GM12872 (cell line): ENCODE measurements around the gene SLC17A1.

Experiments
- TF ChIP-seq, protein P1 (sequence below): IDR thresholded peaks from 3 replicates; pipeline ENCODE4 v1.5.1; 2011; ENCODE audit warnings: low read depth, mild to moderate bottlenecking, low read length, moderate library complexity; ENCODE audit not compliant: insufficient read depth

The SLC17A1 gene

DNA sequence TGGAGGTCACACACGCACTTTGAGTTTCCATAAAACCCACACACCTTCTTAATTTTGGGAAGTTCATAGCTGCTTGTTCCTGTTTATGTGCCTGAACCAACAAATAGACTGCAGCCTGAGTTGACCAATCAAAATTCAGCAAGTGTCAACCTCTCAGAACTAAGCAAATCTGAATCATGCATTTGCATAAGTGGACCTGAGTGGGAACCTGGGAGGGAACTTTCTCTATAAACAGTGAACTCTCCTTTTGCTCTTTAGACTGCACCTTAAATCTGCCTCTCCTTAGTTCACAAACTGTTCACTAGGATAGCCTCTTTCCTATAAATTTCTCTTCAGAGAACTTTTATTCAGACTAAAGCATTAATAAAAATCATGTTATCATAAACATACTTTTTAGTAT, 37.9 kb downstream of the SLC17A1 start:
- TF ChIP-seq, protein P1, sequence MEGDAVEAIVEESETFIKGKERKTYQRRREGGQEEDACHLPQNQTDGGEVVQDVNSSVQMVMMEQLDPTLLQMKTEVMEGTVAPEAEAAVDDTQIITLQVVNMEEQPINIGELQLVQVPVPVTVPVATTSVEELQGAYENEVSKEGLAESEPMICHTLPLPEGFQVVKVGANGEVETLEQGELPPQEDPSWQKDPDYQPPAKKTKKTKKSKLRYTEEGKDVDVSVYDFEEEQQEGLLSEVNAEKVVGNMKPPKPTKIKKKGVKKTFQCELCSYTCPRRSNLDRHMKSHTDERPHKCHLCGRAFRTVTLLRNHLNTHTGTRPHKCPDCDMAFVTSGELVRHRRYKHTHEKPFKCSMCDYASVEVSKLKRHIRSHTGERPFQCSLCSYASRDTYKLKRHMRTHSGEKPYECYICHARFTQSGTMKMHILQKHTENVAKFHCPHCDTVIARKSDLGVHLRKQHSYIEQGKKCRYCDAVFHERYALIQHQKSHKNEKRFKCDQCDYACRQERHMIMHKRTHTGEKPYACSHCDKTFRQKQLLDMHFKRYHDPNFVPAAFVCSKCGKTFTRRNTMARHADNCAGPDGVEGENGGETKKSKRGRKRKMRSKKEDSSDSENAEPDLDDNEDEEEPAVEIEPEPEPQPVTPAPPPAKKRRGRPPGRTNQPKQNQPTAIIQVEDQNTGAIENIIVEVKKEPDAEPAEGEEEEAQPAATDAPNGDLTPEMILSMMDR, result no peak

DNA sequence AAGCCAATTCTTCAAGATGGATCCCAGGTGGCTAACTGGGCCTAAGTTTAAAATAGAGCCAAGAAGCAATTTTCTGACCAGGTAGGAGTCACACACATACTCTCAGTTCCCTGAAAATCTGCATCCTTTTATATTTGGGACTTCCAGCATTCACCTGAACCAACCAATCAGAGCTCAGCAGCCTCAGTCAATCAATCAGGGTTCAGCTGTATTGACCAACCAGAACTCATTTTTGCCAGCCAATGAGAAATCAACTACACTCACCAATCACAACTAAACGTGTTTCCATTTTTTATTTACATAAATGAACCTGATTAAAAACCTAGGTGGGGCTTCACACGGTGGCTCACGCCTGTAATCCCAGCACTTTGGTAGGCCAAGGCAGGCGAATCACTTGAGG, 39.8 kb downstream of the SLC17A1 start:
- TF ChIP-seq, protein P1, result no peak

- TF ChIP-seq, protein P1, result no peak
Measured at GRCh38 chr6:25789475-25789874, 42.4 kb downstream of the SLC17A1 start.

GRCh38 chr6:25788305-25788922, 43.4 kb downstream of the SLC17A1 start:
- TF ChIP-seq, protein P1, result peak; percentile 62

GRCh38 chr6:25787428-25787827, 44.4 kb downstream of the SLC17A1 start:
- TF ChIP-seq, protein P1, result no peak

GRCh38 chr6:25781134-25781533, 50.7 kb downstream of the SLC17A1 start:
- TF ChIP-seq, protein P1, result no peak

GRCh38 chr6:25777856-25778649, 53.8 kb downstream of the SLC17A1 start:
- TF ChIP-seq, protein P1, result no peak
